ENCODE measurements around the gene IKZF3.

- TF ChIP-seq POLR2AphosphoS5 (IDR thresholded peaks at IDR 0.05; ENCODE audit: low read depth, low read length): no peak
- TF ChIP-seq TAF1 (IDR thresholded peaks at IDR 0.05; ENCODE audit: borderline replicate concordance, low read depth, low read length): no peak
These were observed 7.7 kb upstream of the IKZF3 start for GRCh38 chr17:39871801-39872200.
